ENCODE data around the gene FRMD8. TPM values are rescaled to one million over a fixed set of nuclear protein-coding genes. Genes with fewer than 3 reads are reported as not detected.

The FRMD8 gene
- 50.4 to 58.2 TPM (median 55.8 TPM) in 5 replicates for total RNA-seq (2022; extraction: Qiagen RNA extraction)

GRCh38 chr11:65386307-65387140 is at the start of gene FRMD8:
Gene FRMD8 (plus strand): TSS chr11:65386637. CDS start chr11:65387037, 400 bp downstream.

GRCh38 chr11:65354265-65355012 is 32.0 kb upstream of the FRMD8 start, which contains the start of gene TIGD3:
Gene TIGD3 (plus strand): TSS chr11:65354751. CDS start chr11:65355809, 1,058 bp downstream.

DNA sequence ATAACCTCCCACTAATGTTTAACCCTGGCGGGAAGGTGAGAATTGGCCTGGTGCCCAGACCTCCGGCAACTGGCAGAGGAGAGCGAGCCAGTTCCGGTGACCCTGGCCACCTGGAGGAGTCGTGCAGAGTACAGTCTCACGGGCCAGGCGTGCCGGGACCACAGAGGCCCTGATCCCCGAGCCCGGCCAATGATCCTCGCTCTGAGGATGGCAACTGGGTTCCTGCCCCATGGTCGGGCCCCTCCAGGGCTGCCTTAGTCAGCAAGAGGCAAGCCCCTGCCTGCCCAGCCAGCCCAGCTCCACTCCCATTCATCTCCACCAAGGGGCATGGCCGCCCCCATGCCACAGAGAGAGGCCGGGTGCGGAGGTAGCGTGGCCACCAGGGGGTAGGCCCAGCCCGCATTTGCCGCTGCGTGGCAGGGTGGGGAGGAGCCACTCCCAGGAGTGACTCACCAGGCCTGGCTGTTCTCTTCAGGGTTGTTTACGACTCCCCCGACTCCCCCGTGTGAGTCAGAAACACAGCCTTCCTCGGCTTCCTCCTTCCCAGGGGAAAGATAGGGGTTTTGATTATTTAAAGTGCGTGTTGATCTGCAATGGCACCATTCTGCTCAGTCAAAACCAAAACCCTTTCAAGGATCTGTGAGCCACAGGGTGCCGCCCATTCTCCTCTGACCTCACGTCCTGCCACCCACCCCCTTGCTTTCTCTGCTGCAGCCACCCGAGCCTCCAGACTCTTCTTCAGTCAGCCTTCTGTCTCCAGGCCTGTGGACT is 4.2 kb upstream of the FRMD8 start, which contains the start of gene SLC25A45:
Gene SLC25A45, minus strand, starts transcription at position 614 of the 771 bp plus-strand sequence. CDS start 695 bp downstream, outside the sequence.

GRCh38 chr11:65422633-65423515 is 36.4 kb downstream of the FRMD8 start, which contains the start of gene NEAT1:
Gene NEAT1 (plus strand): TSS chr11:65422798.

Other genes starting within 250 kb of the FRMD8 start
- not detected in 5 replicates for gene SPDYC, start 216.4 kb upstream of the FRMD8 start, total RNA-seq (2022; extraction: Qiagen RNA extraction)
- 104 to 118 TPM (median 113 TPM) in 5 replicates for gene CAPN1, start 204.7 kb upstream of the FRMD8 start, total RNA-seq (2022; extraction: Qiagen RNA extraction)
- gene POLA2, start 124.7 kb upstream of the FRMD8 start, total RNA-seq (2022; extraction: Qiagen RNA extraction), result 12.1 to 15.0 TPM (median 13.8 TPM) in 5 replicates
- gene CDC42EP2, start 71.8 kb upstream of the FRMD8 start, total RNA-seq (2022; extraction: Qiagen RNA extraction), result 13.2 to 20.7 TPM (median 16.6 TPM) in 5 replicates
- 39.6 to 48.3 TPM (median 41.6 TPM) in 5 replicates for gene DPF2, start 52.8 kb upstream of the FRMD8 start, total RNA-seq (2022; extraction: Qiagen RNA extraction)
- gene TIGD3, start 31.9 kb upstream of the FRMD8 start, total RNA-seq (2022; extraction: Qiagen RNA extraction), result 0.76 to 1.4 TPM (median 0.90 TPM) in 5 replicates
- gene SLC25A45, start 4.0 kb upstream of the FRMD8 start, total RNA-seq (2022; extraction: Qiagen RNA extraction), result 13.4 to 14.8 TPM (median 14.2 TPM) in 5 replicates
- gene NEAT1, start 36.2 kb downstream of the FRMD8 start, total RNA-seq (2022; extraction: Qiagen RNA extraction), result 129 to 220 TPM (median 203 TPM) in 5 replicates
- gene MALAT1, start 112.4 kb downstream of the FRMD8 start, total RNA-seq (2022; extraction: Qiagen RNA extraction), result 48.1 to 87.2 TPM (median 67.9 TPM) in 5 replicates
- 50.9 to 60.4 TPM (median 56.0 TPM) in 5 replicates for gene SCYL1, start 138.4 kb downstream of the FRMD8 start, total RNA-seq (2022; extraction: Qiagen RNA extraction)
- 83.4 to 114 TPM (median 105 TPM) in 5 replicates for gene LTBP3, start 171.7 kb downstream of the FRMD8 start, total RNA-seq (2022; extraction: Qiagen RNA extraction)
- gene ZNRD2, start 183.8 kb downstream of the FRMD8 start, total RNA-seq (2022; extraction: Qiagen RNA extraction), result 71.2 to 74.6 TPM (median 73.7 TPM) in 5 replicates
- gene FAM89B, start 185.9 kb downstream of the FRMD8 start, total RNA-seq (2022; extraction: Qiagen RNA extraction), result 22.8 to 49.9 TPM (median 46.2 TPM) in 5 replicates
- 26.1 to 36.0 TPM (median 34.5 TPM) in 5 replicates for gene EHBP1L1, start 189.4 kb downstream of the FRMD8 start, total RNA-seq (2022; extraction: Qiagen RNA extraction)
- 0.08 to 0.93 TPM (median 0.78 TPM) in 5 replicates for gene KCNK7, start 209.2 kb downstream of the FRMD8 start, total RNA-seq (2022; extraction: Qiagen RNA extraction)
- gene MAP3K11, start 227.6 kb downstream of the FRMD8 start, total RNA-seq (2022; extraction: Qiagen RNA extraction), result 40.5 to 47.5 TPM (median 45.0 TPM) in 5 replicates
- gene PCNX3, start 229.1 kb downstream of the FRMD8 start, total RNA-seq (2022; extraction: Qiagen RNA extraction), result 31.4 to 36.0 TPM (median 32.1 TPM) in 5 replicates